Sigmoid colon (tissue), 7 donors: ENCODE data around the gene ESR2. TPM values are rescaled to one million over a fixed set of nuclear protein-coding genes. Genes with fewer than 3 reads are reported as not detected.

Experiments
- DNase-seq: peaks from one replicate; pipeline ENCODE4 v3.0.0-alpha.2; 2019
- H3K27ac ChIP-seq, 4 donors: fragments of 200-600 bp; sonication (generic); one replicate each; pipeline ENCODE4 v1.5.1; 2016 to 2019; ENCODE audit warnings: mild to moderate bottlenecking in 1 of 4
- H3K27me3 ChIP-seq, 3 donors: fragments of 200-600 bp; sonication (generic); one replicate each; pipeline ENCODE4 v1.5.1; 2019; ENCODE audit warnings: mild to moderate bottlenecking in 1 of 3
- H3K36me3 ChIP-seq, 4 donors: fragments of 200-600 bp; sonication (generic); one replicate each; pipeline ENCODE4 v1.5.1; 2016 to 2019
- H3K4me1 ChIP-seq, 4 donors: fragments of 200-600 bp; sonication (generic); one replicate each; pipeline ENCODE4 v1.5.1; 2017 to 2019
- H3K4me3 ChIP-seq, 4 donors: fragments of 200-600 bp; sonication (generic); one replicate each; pipeline ENCODE4 v1.5.1; 2017 to 2019; ENCODE audit warnings: mild to moderate bottlenecking in 2 of 4, moderate library complexity in 1 of 4
- H3K9me3 ChIP-seq, 4 donors: fragments of 200-600 bp in 3 of 4; sonication (generic) in 3 of 4; one replicate each; pipeline versions ENCODE4 v1.5.1 to v1.6.1; 2013 to 2019
- CTCF ChIP-seq, 4 experiments: fragments of 450-650 bp in 3 of 4; fragments of 200-600 bp in 1 of 4; IDR thresholded peaks; one replicate each; pipeline ENCODE4 v1.5.1; 2016 to 2019; ENCODE audit warnings: antibody characterized with exemption in 4 of 4, mild to moderate bottlenecking in 3 of 4, moderate library complexity in 2 of 4
- EP300 ChIP-seq, 4 donors: sonication (generic); formaldehyde crosslinking; IDR thresholded peaks; one replicate each; pipeline ENCODE4 v1.6.1; 2017; ENCODE audit warnings: antibody characterized with exemption in 4 of 4
- POLR2A ChIP-seq, 2 donors: fragments of 450-650 bp; IDR thresholded peaks; one replicate each; pipeline ENCODE4 v1.6.1; 2016; ENCODE audit warnings: antibody characterized with exemption in 2 of 2, mild to moderate bottlenecking in 2 of 2, moderate library complexity in 2 of 2
- POLR2AphosphoS5 ChIP-seq, 4 donors: sonication (generic); formaldehyde crosslinking; IDR thresholded peaks; one replicate each; pipeline ENCODE4 v1.6.1; 2017; ENCODE audit warnings: antibody characterized with exemption in 4 of 4
- WGBS, 2 donors: extraction: QIAGEN DNeasy Blood & Tissue Kit; methylation state at CpG; one replicate each; pipeline ENCODE4 v1.1.7; 2013; 5-methylcytosine and 5-hydroxymethylcytosine counted together
- intact Hi-C: fragments of 100-400 bp; cut with DNase I; formaldehyde crosslinking; loops from one replicate; pipeline ENCODE4 v1.15.1; 2023
- polyA plus RNA-seq, 3 donors: library from polyadenylated mRNA; stranded (reverse); fragments of 200-250 nt; gene quantifications; one replicate each; pipeline ENCODE4 v1.2.3, GENCODE V29; 2013
- total RNA-seq, 4 donors: library from RNA; depleted of rRNA; stranded (reverse); fragments of >200 nt; gene quantifications; one replicate each; pipeline ENCODE4 v1.1.0, GENCODE V29; 2016
- donor health status: healthy with polysubstance abuse.
- donor health status: Bipolar disorder and iron deficiency.
- donor health status: healthy.

The ESR2 gene
- total and polyA plus RNA-seq, 7 donors, result 0.16 to 1.8 (median 0.41) TPM; not detected in 3

GRCh38 chr14:64209444-64210131 lies 84.6 kb downstream of the ESR2 start:
- Histone ChIP-seq H3K27me3 (no peaks in the 10 kb centered on the region), H3K4me3 (no peak overlapping the region), H3K36me3 (peaks cover 0 to 46% (median 19%) of the 10 kb centered on the region in 4 donors), H3K9me3 (no peaks in the 10 kb centered on the region), H3K27ac (peak overlapping the region; percentile 35 to 49 (median 46)), H3K4me1 (peaks cover 0 to 13% (median 0%) of the 10 kb centered on the region in 4 donors)
- intact Hi-C loops, result no loop called here
- 58 to 81% methylated on average over 21 of the region's 21 CpGs for WGBS, 2 donors
- peak; percentile 86 for DNase-seq
- TF ChIP-seq POLR2AphosphoS5 (IDR thresholded peaks at IDR 0.05) (peak; percentile 7 to 73 (median 53)), CTCF (IDR thresholded peaks at IDR 0.05) (no peak)

GRCh38 chr14:64208981-64209380 lies 85.2 kb downstream of the ESR2 start:
- Histone ChIP-seq H3K9me3 (no peaks in the 10 kb centered on the region), H3K27ac (peak overlapping the region in 3 of 4 donors; percentile 35 to 49 (median 47)), H3K4me1 (peaks cover 0 to 13% (median 0%) of the 10 kb centered on the region in 4 donors), H3K4me3 (no peak overlapping the region), H3K27me3 (no peaks in the 10 kb centered on the region), H3K36me3 (peaks cover 0 to 40% (median 16%) of the 10 kb centered on the region in 4 donors)
- WGBS, 2 donors, result 80 to 86% methylated on average over 10 of the region's 10 CpGs
- intact Hi-C loops, result no loop called here
- no peak for TF ChIP-seq EP300 (IDR thresholded peaks at IDR 0.05)
- no peak for TF ChIP-seq CTCF (IDR thresholded peaks at IDR 0.05)
- TF ChIP-seq POLR2AphosphoS5 (IDR thresholded peaks at IDR 0.05), result no peak
- no peak for TF ChIP-seq POLR2A (IDR thresholded peaks at IDR 0.05)
- DNase-seq, result no peak

GRCh38 chr14:64208261-64208660 lies 85.9 kb downstream of the ESR2 start:
- TF ChIP-seq EP300 (IDR thresholded peaks at IDR 0.05) (no peak), POLR2AphosphoS5 (IDR thresholded peaks at IDR 0.05) (no peak), CTCF (IDR thresholded peaks at IDR 0.05) (no peak), POLR2A (IDR thresholded peaks at IDR 0.05) (no peak)
- Histone ChIP-seq H3K36me3 (peaks cover 0 to 33% (median 12%) of the 10 kb centered on the region in 4 donors), H3K4me1 (peaks cover 0 to 13% (median 0%) of the 10 kb centered on the region in 4 donors), H3K9me3 (no peaks in the 10 kb centered on the region), H3K27me3 (no peaks in the 10 kb centered on the region), H3K4me3 (no peak overlapping the region), H3K27ac (no peak overlapping the region)
- intact Hi-C loops, result no loop called here
- 93 to 98% methylated on average over 7 of the region's 7 CpGs for WGBS, 2 donors
- no peak for DNase-seq

- no peaks in the 10 kb centered on the region for H3K9me3 ChIP-seq
- H3K4me3 ChIP-seq, result no peak overlapping the region
- H3K36me3 ChIP-seq, result no peaks in the 10 kb centered on the region
- no peaks in the 10 kb centered on the region for H3K27me3 ChIP-seq
- intact Hi-C loops, result no loop called here
- H3K27ac ChIP-seq, result no peak overlapping the region
- no peak for DNase-seq
- TF ChIP-seq POLR2A (IDR thresholded peaks at IDR 0.05) (no peak), EP300 (IDR thresholded peaks at IDR 0.05) (no peak), CTCF (IDR thresholded peaks at IDR 0.05) (no peak), POLR2AphosphoS5 (IDR thresholded peaks at IDR 0.05) (no peak)
- H3K4me1 ChIP-seq, result no peaks in the 10 kb centered on the region
- 90 to 92% methylated on average over 4 of the region's 4 CpGs for WGBS, 2 donors
These were observed 90.7 kb downstream of the ESR2 start for GRCh38 chr14:64203366-64204006.
